Epithelial cell of proximal tubule (primary cell): ENCODE results near the gene RTL1. TPM values are rescaled to one million over a fixed set of nuclear protein-coding genes. Genes with fewer than 3 reads are reported as not detected.

Source experiments
- DNase-seq: peaks from one replicate; pipeline ENCODE4 v3.0.0-alpha.2; 2011; ENCODE audit warnings: low read depth
- H3K4me3 ChIP-seq: 2 replicates; pipeline ENCODE4 v1.5.1; 2011; ENCODE audit warnings: low read depth, mild to moderate bottlenecking, low read length
- total RNA-seq: library from RNA; depleted of rRNA; stranded (reverse); fragments of >200 nt; gene quantifications from 2 replicates; pipeline ENCODE4 v1.2.3, GENCODE V29; 2015
- TF ChIP-seq, protein P1 (sequence below): conservative IDR thresholded peaks from 2 replicates; pipeline ENCODE4 v1.5.1; 2012; ENCODE audit warnings: low read depth, mild to moderate bottlenecking, low read length

Gene RTL1
- total RNA-seq, 1 donor from 2014 or later: 0.06 TPM

DNA sequence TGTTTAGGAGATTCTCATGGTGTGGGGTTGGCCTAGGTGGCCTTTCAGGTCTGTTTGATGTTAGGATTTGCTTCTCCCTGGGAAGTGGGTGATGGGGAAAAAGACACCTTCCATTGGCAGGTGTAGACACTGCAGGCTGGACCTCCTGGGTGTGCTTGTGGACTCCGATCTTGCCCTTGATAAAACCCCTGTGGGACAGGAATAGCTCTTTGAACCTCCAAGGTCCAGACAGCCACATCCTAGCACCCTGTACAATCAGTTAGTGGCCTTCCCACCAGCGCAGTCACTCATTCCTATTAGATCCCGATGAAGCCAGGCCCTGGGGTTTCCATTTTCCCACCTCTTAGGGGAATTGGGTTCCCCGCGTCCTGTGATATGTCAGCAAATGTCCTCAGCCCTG lies 49.1 kb downstream of the RTL1 start:
- DNase-seq: no peak
- no peak overlapping the region for H3K4me3 ChIP-seq
- TF ChIP-seq, protein P1, sequence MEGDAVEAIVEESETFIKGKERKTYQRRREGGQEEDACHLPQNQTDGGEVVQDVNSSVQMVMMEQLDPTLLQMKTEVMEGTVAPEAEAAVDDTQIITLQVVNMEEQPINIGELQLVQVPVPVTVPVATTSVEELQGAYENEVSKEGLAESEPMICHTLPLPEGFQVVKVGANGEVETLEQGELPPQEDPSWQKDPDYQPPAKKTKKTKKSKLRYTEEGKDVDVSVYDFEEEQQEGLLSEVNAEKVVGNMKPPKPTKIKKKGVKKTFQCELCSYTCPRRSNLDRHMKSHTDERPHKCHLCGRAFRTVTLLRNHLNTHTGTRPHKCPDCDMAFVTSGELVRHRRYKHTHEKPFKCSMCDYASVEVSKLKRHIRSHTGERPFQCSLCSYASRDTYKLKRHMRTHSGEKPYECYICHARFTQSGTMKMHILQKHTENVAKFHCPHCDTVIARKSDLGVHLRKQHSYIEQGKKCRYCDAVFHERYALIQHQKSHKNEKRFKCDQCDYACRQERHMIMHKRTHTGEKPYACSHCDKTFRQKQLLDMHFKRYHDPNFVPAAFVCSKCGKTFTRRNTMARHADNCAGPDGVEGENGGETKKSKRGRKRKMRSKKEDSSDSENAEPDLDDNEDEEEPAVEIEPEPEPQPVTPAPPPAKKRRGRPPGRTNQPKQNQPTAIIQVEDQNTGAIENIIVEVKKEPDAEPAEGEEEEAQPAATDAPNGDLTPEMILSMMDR: no peak

DNA sequence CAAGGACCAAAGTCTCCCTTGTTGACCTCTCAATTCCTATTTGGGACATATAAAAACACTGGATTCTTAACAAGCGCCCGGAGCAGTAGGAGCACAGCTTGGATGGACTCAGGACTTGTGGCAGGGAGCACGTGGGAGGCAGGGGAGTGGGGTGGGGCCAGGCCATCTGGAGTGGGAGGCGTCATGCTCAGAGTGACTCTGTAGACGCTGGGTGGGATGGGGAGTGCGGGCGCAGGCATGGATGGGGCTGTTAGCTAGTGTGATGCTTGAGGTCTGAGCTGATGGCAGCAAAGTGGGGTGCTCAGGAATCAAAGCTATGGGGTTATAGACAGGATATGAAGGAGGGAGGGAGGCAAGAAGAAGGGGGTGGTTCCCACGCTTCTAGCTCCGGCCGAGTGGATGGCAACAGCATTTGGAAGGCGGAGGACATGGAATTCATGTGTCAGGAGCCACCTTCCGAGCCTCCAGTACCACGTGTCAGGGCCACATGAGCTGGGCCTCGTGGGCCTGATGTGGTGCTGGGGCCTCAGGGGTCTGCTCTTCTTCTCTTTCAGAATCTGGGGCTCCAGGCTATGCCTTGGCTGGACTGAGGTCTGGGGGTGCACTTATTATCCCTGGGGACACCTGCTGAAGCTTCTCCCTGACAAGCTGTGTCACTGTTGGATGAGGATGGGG lies 51.4 kb downstream of the RTL1 start:
- DNase-seq: no peak
- no peak overlapping the region for H3K4me3 ChIP-seq
- TF ChIP-seq, protein P1: no peak

DNA sequence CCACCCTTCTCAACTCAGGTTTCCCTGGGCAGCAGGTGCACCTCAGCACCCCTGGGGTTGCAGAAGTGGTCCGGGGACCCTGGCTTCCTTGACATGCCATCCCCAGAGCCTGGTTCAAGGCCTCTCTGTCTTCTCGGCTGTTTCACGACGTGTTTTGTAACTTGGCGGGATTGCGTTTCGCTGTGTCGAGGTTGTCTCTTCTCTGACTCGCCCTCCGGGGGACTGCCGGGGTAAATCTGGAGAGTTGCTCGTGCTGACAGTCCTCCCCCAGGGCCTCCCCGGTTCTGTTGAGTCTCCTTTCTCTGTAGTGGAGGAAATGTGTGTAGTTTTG lies 52.0 kb downstream of the RTL1 start:
- H3K4me3 ChIP-seq: no peak overlapping the region
- TF ChIP-seq, protein P1: no peak
- no peak for DNase-seq

DNA sequence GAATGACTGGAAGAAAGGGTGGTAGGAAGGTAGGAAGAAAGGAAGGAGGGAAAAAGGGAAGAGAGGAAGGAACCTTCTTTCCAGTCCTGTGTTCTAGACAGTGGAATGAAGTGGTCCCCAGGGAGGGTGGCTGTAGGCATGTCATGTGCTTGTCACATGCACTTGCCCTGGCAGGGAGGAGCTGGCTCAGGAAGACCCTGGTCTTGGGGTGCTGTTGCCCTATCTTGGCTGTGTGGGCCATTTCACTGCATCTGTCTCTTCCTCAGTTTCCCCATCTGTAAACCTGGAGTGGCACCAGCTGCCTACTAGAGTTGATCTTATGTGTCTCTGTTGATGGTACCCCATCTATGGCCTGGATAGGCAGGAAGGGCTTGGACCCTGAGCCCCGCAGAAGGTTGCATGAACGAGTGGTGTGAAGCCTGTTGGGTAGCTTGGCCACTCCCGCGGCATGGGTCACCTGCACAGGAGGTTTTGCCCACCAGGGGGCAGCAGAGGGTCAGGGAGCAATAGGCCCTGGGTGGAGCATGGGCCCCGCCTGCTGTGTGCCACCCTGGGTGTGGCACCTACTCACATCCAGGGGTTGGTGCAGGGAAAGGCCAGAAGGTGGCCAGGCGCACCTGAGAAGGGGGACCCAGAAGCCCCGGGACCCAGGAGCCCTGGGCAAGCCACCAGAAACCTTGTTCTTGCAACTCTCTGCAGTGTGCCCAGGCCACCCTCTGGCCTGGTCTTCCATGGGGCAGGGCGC lies 52.5 kb downstream of the RTL1 start:
- no peak overlapping the region for H3K4me3 ChIP-seq
- DNase-seq: no peak
- TF ChIP-seq, protein P1: peak; percentile 65

DNA sequence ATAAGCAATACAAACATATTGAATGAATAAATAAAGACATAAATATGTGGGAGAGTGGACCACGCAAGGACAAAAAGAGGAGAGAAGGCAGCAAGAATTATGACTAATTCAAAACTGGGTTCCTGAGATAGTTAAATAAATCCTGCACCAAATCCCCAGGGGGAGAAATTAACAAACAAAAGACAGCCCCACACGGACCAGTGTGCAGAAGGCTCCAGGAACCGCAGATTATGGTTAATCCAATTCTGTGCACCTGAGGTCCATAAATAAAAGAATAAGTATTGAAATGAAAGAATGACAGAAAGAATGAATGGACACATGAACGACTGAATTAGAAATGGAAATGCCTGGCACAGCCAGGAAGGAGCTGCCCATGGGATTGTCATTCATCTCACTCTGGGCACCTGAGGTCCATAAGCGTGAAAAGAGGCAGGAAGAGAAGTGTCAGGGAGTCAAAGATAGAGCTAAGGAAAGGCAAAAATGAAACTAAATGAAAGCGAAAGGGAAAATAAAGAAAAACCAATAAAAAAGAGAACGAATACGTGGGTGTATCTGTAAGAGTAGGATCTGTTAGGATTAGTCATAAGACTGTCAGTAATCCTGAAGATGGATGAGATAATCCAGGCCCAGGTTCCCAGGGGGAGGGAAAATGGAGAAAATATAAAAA lies 54.3 kb downstream of the RTL1 start:
- no peak overlapping the region for H3K4me3 ChIP-seq
- TF ChIP-seq, protein P1: no peak
- DNase-seq: no peak

DNA sequence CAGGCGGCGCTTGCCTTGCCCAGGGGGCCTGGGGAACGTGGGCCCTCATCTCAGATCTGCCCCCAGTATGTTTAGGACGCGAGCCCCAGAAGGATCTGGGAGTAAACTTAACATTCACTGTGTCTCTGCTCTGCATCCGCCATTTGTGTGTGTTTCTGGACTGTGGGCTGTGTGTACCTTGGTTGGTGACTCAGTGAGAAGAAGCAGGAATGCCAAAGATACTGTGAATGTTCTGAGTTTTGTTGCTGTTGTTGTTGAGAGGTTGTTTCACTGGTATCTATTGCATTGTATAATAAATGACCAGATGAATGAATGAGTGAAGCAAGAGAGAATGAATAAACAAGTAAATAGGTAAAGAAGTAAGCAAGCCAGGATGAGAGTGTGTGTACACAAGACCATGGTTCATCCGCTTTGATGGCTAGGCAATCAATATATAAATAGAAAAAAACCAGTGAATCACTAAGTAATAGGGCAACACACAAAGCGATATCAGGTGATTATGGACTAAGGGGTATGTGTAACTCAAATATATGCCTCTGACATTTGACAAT lies 57.1 kb downstream of the RTL1 start:
- TF ChIP-seq, protein P1: no peak
- no peak overlapping the region for H3K4me3 ChIP-seq
- no peak for DNase-seq
